Activated CD8-positive, alpha-beta memory T cell treated with anti-CD3 and anti-CD28 coated beads for 1 hour (primary cell): Measurements from ENCODE around the gene GYPB.
"Not testable (repeated sequence)": the region's sequence is repeated elsewhere in the genome, so short reads cannot be mapped to it uniquely, and the experiment has no call there.

ENCODE experiments used
- DNase-seq, 2 donors: peaks; one replicate each; pipeline ENCODE4 v3.0.0-alpha.2; 2020; ENCODE audit warnings: low read depth in 1 of 2; ENCODE audit errors: extremely low read depth in 1 of 2

The GYPB gene

DNA sequence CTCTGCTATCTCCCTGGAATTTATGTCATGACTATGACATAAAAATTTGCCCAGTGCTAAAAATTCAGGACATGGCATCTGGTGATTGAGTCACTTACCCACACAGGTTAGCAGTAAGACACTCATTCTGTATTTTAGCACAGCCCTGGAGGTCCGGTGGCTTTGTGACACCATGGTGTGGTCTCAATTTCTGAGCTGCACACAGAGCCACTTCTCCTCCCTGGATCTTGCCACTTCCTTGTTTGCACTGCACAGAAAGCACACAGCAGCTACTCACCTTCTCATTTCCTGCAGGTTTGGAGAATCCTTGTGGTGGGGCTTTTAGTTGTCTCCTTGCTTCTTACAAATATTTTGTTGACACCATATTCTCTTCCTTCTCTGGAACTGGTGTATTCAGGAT lies 69.0 kb downstream of the GYPB start:
- not testable (repeated sequence) for DNase-seq

DNA sequence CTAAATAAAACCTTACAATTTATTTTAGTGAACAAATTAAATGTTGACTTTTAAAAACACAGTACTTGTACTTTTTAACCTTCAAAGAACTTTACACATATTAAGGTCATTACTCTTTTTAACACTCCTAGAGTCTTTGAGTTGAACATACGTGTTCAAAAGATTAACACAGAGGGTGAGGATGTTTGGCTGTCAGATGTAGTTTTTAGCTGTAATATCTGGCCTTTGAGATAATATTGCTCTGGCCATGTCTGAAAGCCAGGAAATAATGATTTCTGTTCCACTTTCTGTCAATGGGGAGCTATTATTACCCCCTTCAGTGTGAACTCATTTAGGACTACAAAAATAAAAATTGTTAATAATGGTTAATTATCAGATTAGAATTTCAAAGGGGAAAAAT lies 71.7 kb downstream of the GYPB start:
- DNase-seq, result not testable (repeated sequence)
